Adrenal gland (tissue), 12 donors: ENCODE data around the gene MEGF11. TPM values are rescaled to one million over a fixed set of nuclear protein-coding genes. Genes with fewer than 3 reads are reported as not detected.

Experiments
- DNase-seq, 7 donors: peaks; one replicate each; pipeline ENCODE4 v3.0.0-alpha.2; 2019 to 2020
- H3K27ac ChIP-seq, 5 donors: fragments of 200-600 bp; sonication (generic) in 4 of 5; 1 replicate in 3 of 5; 2 replicates in 2 of 5; pipeline versions ENCODE4 v1.5.1 to v1.8.0; 2016 to 2020; ENCODE audit warnings: mild to moderate bottlenecking in 1 of 5
- H3K27me3 ChIP-seq: fragments of 200-600 bp; 2 replicates; pipeline ENCODE4 v1.8.0; 2021
- H3K36me3 ChIP-seq, 2 donors: fragments of 200-600 bp; replicated peaks in 1 of 2; 1 replicate in 1 of 2; 2 replicates in 1 of 2; pipeline versions ENCODE4 v1.5.1 to v1.8.0; 2018 to 2022
- H3K4me1 ChIP-seq, 2 donors: fragments of 200-600 bp; replicated peaks in 1 of 2; 1 replicate in 1 of 2; 2 replicates in 1 of 2; pipeline versions ENCODE4 v1.5.1 to v1.8.0; 2018 to 2021
- H3K4me3 ChIP-seq, 4 donors: fragments of 200-600 bp; sonication (generic) in 3 of 4; one replicate each; pipeline ENCODE4 v1.5.1; 2016 to 2018
- H3K9me3 ChIP-seq, 3 donors: fragments of 200-600 bp; sonication (generic) in 1 of 3; replicated peaks in 1 of 3; 1 replicate in 2 of 3; 2 replicates in 1 of 3; pipeline versions ENCODE4 v1.5.1 to v1.8.0; 2016 to 2021
- CTCF ChIP-seq, 6 experiments: fragments of 450-650 bp in 4 of 6; fragments of 200-600 bp in 2 of 6; sonication (generic) in 1 of 6; IDR thresholded peaks; 1 replicate in 5 of 6; 2 replicates in 1 of 6; pipeline versions ENCODE4 v1.5.1 to v1.8.0; 2016 to 2021; ENCODE audit warnings: antibody characterized with exemption in 6 of 6, mild to moderate bottlenecking in 2 of 6, moderate library complexity in 1 of 6
- POLR2A ChIP-seq, 2 donors: fragments of 450-650 bp; IDR thresholded peaks; one replicate each; pipeline ENCODE4 v1.6.1; 2017; ENCODE audit warnings: antibody characterized with exemption in 2 of 2, mild to moderate bottlenecking in 2 of 2, moderate library complexity in 1 of 2
- WGBS, 4 donors: extraction: QIAGEN DNeasy Blood & Tissue Kit in 2 of 4; methylation state at CpG; one replicate each; pipeline versions ENCODE4 v1.1.5 to v1.1.7; 2013 to 2017; 5-methylcytosine and 5-hydroxymethylcytosine counted together
- intact Hi-C, 2 donors: fragments of 100-400 bp; cut with DNase I; formaldehyde crosslinking; loops; one replicate each; pipeline versions ENCODE4 v1.14.1 to v1.15.0; 2022 to 2023
- polyA plus RNA-seq, 3 donors: library from polyadenylated mRNA; stranded (reverse); fragments of 200-250 nt in 2 of 3; fragments of 350-450 nt in 1 of 3; fragmentation: Illumina TruSeq in 1 of 3; extraction: RNeasy Lipid Tissue Mini Kit (QIAGEN cat#74804) in 1 of 3; gene quantifications; one replicate each; pipeline ENCODE4 v1.2.3, GENCODE V29; 2013 to 2014
- total RNA-seq, 9 donors: library from RNA; depleted of rRNA in 4 of 9; stranded (reverse); fragments of >200 nt in 4 of 9; fragments of 120-200 nt in 1 of 9; fragmentation: NEBNext Ultra II Directional in 1 of 9; extraction: Animal tissue kit (Norgen Biotek cat#: 25700) in 1 of 9; gene quantifications; one replicate each; pipeline versions ENCODE4 v1.1.0 to v1.2.4, GENCODE V29; 2013 to 2023
- donor health status: healthy with polysubstance abuse.
- donor health status: Bipolar disorder and iron deficiency.
- donor health status: DM: yes; HTN: yes; CAD: no.
- donor health status: DM: no; HTN: no; CAD: no.
- donor health status: DM: no; HTN: no; CAD: no.
- donor health status: DM: yes; HTN: yes; CAD: no.

MEGF11 gene
- total and polyA plus RNA-seq, 12 donors = 0.04 to 0.98 (median 0.14) TPM; not detected in 5

GRCh38 chr15:66241087-66241907 lies 12.3 kb downstream of the MEGF11 start:
- intact Hi-C loops = no loop called here
- H3K4me1 ChIP-seq = no peaks in the 10 kb centered on the region
- TF ChIP-seq POLR2A (IDR thresholded peaks at IDR 0.05) (no peak), CTCF (IDR thresholded peaks at IDR 0.05) (no peak)
- H3K27ac ChIP-seq = no peak overlapping the region
- no peaks in the 10 kb centered on the region for H3K36me3 ChIP-seq
- DNase-seq = no peak
- H3K4me3 ChIP-seq = no peak overlapping the region
- WGBS, 4 donors = 74 to 80% (median 77%) methylated on average over 10 to 12 of the region's 12 CpGs
- H3K9me3 ChIP-seq = no peaks in the 10 kb centered on the region
- no peaks in the 10 kb centered on the region for H3K27me3 ChIP-seq

GRCh38 chr15:66240240-66240794 lies 13.2 kb downstream of the MEGF11 start:
- Histone ChIP-seq H3K27me3 (no peaks in the 10 kb centered on the region), H3K4me1 (no peaks in the 10 kb centered on the region), H3K9me3 (no peaks in the 10 kb centered on the region), H3K36me3 (no peaks in the 10 kb centered on the region), H3K27ac (no peak overlapping the region), H3K4me3 (no peak overlapping the region)
- TF ChIP-seq CTCF (IDR thresholded peaks at IDR 0.05) = no peak
- TF ChIP-seq POLR2A (IDR thresholded peaks at IDR 0.05) = no peak
- intact Hi-C loops = no loop called here
- WGBS, 4 donors = 87 to 90% (median 90%) methylated on average over 9 of the region's 9 CpGs
- no peak for DNase-seq

- no peaks in the 10 kb centered on the region for H3K36me3 ChIP-seq
- no peaks in the 10 kb centered on the region for H3K27me3 ChIP-seq
- intact Hi-C loops = no loop called here
- H3K27ac ChIP-seq = no peak overlapping the region
- no peak for DNase-seq
- H3K4me3 ChIP-seq = no peak overlapping the region
- 89 to 97% (median 95%) methylated on average over 2 to 4 of the region's 4 CpGs for WGBS, 4 donors
- H3K4me1 ChIP-seq = no peaks in the 10 kb centered on the region
- TF ChIP-seq CTCF (IDR thresholded peaks at IDR 0.05) (no peak), POLR2A (IDR thresholded peaks at IDR 0.05) (no peak)
- H3K9me3 ChIP-seq = no peaks in the 10 kb centered on the region
Observed at GRCh38 chr15:66239514-66239913, 14.0 kb downstream of the MEGF11 start.

GRCh38 chr15:66238318-66238717 lies 15.2 kb downstream of the MEGF11 start:
- Histone ChIP-seq H3K36me3 (no peaks in the 10 kb centered on the region), H3K27ac (no peak overlapping the region), H3K4me1 (no peaks in the 10 kb centered on the region), H3K4me3 (no peak overlapping the region), H3K27me3 (no peaks in the 10 kb centered on the region), H3K9me3 (no peaks in the 10 kb centered on the region)
- DNase-seq = no peak
- intact Hi-C loops = no loop called here
- 82 to 90% (median 89%) methylated on average over 4 to 5 of the region's 5 CpGs for WGBS, 4 donors
- TF ChIP-seq POLR2A (IDR thresholded peaks at IDR 0.05) = no peak
